ENCODE data around the gene HHAT. TPM values are rescaled to one million over a fixed set of nuclear protein-coding genes. Genes with fewer than 3 reads are reported as not detected.

The HHAT gene
- total RNA-seq, 4 donors from 2014 or later = 0.83 to 1.6 (median 1.2) TPM

- Histone ChIP-seq H3K27me3 (no peaks in the 10 kb centered on the region), H3K4me1 (no peaks in the 10 kb centered on the region), H3K36me3 (peaks cover 0 to 5% (median 0%) of the 10 kb centered on the region in 4 donors), H3K9me3 (no peaks in the 10 kb centered on the region), H3K4me3 (no peak overlapping the region), H3K27ac (replicated peaks in 1 of 4) (no peak overlapping the region)
- TF ChIP-seq EP300 (IDR thresholded peaks at IDR 0.05) (no peak), POLR2A (IDR thresholded peaks at IDR 0.05; ENCODE audit: low read depth) (no peak), POLR2AphosphoS5 (IDR thresholded peaks at IDR 0.05) (no peak), CTCF (IDR thresholded peaks at IDR 0.05) (no peak)
- intact Hi-C loops (cut with DNase I) = no loop called here
- DNase-seq (ENCODE audit: extremely low spot score) = no peak
Measured at GRCh38 chr1:210715072-210715471, 386.4 kb downstream of the HHAT start.

- Histone ChIP-seq H3K4me1 (no peaks in the 10 kb centered on the region), H3K36me3 (no peaks in the 10 kb centered on the region), H3K9me3 (no peaks in the 10 kb centered on the region), H3K27ac (replicated peaks in 1 of 4) (no peak overlapping the region), H3K27me3 (peaks cover 0 to 9% (median 0%) of the 10 kb centered on the region in 4 donors), H3K4me3 (no peak overlapping the region)
- TF ChIP-seq CTCF (IDR thresholded peaks at IDR 0.05) = no peak
- TF ChIP-seq POLR2AphosphoS5 (IDR thresholded peaks at IDR 0.05) = no peak
- TF ChIP-seq EP300 (IDR thresholded peaks at IDR 0.05) = no peak
- TF ChIP-seq POLR2A (IDR thresholded peaks at IDR 0.05; ENCODE audit: low read depth) = no peak
- 29% methylated on average over 1 of the region's 1 CpG for WGBS
- no peak for DNase-seq (ENCODE audit: extremely low spot score)
- intact Hi-C loops (cut with DNase I) = no loop called here
Measured at GRCh38 chr1:210722410-210723081, 393.8 kb downstream of the HHAT start.

GRCh38 chr1:210723646-210724045, 394.9 kb downstream of the HHAT start:
- TF ChIP-seq POLR2AphosphoS5 (IDR thresholded peaks at IDR 0.05) (no peak), POLR2A (IDR thresholded peaks at IDR 0.05; ENCODE audit: low read depth) (no peak), CTCF (IDR thresholded peaks at IDR 0.05) (no peak), EP300 (IDR thresholded peaks at IDR 0.05) (no peak)
- no peak overlapping the region for H3K4me3 ChIP-seq

GRCh38 chr1:210724768-210725167, 396.1 kb downstream of the HHAT start:
- Histone ChIP-seq H3K9me3 (no peaks in the 10 kb centered on the region), H3K27me3 (peaks cover 0 to 9% (median 0%) of the 10 kb centered on the region in 4 donors), H3K27ac (replicated peaks in 1 of 4) (no peak overlapping the region), H3K36me3 (no peaks in the 10 kb centered on the region), H3K4me3 (no peak overlapping the region), H3K4me1 (no peaks in the 10 kb centered on the region)
- 83% methylated on average over 2 of the region's 2 CpGs for WGBS
- TF ChIP-seq EP300 (IDR thresholded peaks at IDR 0.05) (no peak), POLR2AphosphoS5 (IDR thresholded peaks at IDR 0.05) (no peak), POLR2A (IDR thresholded peaks at IDR 0.05; ENCODE audit: low read depth) (no peak), CTCF (IDR thresholded peaks at IDR 0.05) (no peak)
- intact Hi-C loops (cut with DNase I) = no loop called here
- no peak for DNase-seq (ENCODE audit: extremely low spot score)

More at GRCh38 chr1:210723646-210724045, 394.9 kb downstream of the HHAT start:
- Histone ChIP-seq H3K36me3 (no peaks in the 10 kb centered on the region), H3K9me3 (no peaks in the 10 kb centered on the region), H3K27me3 (peaks cover 0 to 9% (median 0%) of the 10 kb centered on the region in 4 donors), H3K27ac (replicated peaks in 1 of 4) (no peak overlapping the region), H3K4me1 (no peaks in the 10 kb centered on the region)
- intact Hi-C loops (cut with DNase I) = no loop called here
- WGBS = 30% methylated on average over 4 of the region's 4 CpGs
- no peak for DNase-seq (ENCODE audit: extremely low spot score)

Small RNA genes within 50 kb of the gene (small RNA-seq; reads per million reads assigned to genes)
- gene RNU5A-8P = 0.17 to 0.37 (median 0.17) reads per million in 3 donors

Other genes starting within 250 kb of the HHAT start
- gene SERTAD4, start 96.1 kb upstream of the HHAT start, total RNA-seq = 1 to 10 TPM; 1.8 to 2.6 (median 2.1) TPM

Data from esophagus muscularis mucosa (tissue), 4 donors.